GM10266 (cell line): Measurements from ENCODE around the gene LRRC57.
"Not testable (repeated sequence)": the region's sequence is repeated elsewhere in the genome, so short reads cannot be mapped to it uniquely, and the experiment has no call there.

ENCODE experiments used
- DNase-seq: peaks from one replicate; pipeline ENCODE4 v3.0.0; 2012; ENCODE audit errors: extremely low spot score
- TF ChIP-seq, protein P1 (sequence below): IDR thresholded peaks from 2 replicates; pipeline ENCODE4 v1.5.1; 2012; ENCODE audit warnings: mild to moderate bottlenecking, low read depth; ENCODE audit not compliant: control insufficient read depth, insufficient read depth; ENCODE audit errors: missing control alignments

Gene LRRC57

DNA sequence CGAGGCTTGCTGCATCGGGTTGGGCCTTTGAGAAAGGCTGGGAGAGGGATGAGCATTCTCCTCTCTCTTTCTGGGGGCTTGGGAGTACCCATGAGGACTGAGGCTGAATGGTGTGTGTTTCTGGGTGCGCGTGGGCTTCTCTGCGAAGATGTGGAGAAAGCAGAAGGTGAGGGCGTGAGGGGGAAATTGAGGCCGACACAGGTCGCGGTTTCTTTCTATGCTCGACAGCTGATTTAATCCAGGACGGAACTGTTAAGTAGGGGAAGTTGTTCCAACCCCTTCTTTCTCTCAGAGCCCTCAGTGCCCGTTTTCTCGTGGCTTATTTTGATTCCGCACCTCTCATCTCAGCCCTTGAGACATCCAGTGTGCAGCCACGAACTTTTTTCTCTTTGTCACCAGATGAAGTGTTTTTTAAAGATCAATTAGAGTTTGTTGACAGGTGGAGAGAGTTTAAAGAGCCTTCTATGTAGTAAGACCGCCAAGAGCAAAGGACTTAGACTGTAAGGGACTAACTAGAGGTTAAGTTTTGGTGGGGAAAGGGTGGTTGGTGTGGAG, 27.5 kb upstream of the LRRC57 start:
- DNase-seq: no peak
- TF ChIP-seq, protein P1, sequence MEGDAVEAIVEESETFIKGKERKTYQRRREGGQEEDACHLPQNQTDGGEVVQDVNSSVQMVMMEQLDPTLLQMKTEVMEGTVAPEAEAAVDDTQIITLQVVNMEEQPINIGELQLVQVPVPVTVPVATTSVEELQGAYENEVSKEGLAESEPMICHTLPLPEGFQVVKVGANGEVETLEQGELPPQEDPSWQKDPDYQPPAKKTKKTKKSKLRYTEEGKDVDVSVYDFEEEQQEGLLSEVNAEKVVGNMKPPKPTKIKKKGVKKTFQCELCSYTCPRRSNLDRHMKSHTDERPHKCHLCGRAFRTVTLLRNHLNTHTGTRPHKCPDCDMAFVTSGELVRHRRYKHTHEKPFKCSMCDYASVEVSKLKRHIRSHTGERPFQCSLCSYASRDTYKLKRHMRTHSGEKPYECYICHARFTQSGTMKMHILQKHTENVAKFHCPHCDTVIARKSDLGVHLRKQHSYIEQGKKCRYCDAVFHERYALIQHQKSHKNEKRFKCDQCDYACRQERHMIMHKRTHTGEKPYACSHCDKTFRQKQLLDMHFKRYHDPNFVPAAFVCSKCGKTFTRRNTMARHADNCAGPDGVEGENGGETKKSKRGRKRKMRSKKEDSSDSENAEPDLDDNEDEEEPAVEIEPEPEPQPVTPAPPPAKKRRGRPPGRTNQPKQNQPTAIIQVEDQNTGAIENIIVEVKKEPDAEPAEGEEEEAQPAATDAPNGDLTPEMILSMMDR: no peak

DNA sequence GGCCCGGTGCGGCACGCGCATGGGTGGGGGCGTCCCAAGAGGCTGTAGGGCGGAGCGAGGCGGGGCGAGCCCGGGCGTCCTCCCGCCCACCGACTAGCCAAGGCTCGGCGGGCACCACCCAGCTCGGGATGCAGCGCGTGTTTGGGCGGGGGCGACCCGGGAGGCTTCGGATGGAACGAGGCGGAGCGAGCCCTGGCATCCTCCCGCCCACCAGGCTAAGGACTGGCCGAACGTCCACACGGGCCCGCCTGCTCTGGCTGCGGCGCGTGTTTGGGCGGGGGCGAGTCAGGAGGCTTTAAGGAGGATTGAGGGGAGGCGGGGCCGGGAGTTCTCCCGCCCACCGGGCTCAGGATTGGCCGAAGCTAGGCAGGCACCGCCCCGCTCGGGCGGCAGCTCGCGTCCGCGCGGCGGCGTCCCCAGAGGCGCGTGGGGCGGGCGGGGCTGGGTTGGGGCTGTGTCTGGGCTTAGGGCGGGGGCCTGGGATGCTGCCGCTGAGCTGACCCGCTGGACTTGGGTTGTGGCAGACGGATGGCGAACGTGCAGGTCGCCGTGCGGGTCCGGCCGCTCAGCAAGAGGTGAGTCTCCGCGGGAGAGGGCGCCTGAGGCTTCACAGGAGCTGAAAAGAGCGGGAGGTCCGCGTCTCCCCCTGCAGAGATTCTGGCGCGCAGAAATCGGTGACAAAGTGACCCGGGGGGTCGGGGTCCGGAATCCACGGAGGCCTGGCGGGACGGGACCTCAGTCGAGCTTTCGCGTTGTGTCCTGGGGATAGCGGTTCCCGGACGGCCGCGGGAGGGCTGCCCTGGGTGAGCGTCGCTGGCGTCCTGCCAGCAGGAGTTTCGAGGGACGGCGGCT, 26.8 kb upstream of the LRRC57 start, which contains the start of gene STARD9:
Gene STARD9 (plus strand): TSS at position 419 of the 852 bp plus-strand sequence. CDS start 110 bp downstream, at position 529.
- peak; percentile 97 for DNase-seq
- TF ChIP-seq, protein P1: no peak

DNA sequence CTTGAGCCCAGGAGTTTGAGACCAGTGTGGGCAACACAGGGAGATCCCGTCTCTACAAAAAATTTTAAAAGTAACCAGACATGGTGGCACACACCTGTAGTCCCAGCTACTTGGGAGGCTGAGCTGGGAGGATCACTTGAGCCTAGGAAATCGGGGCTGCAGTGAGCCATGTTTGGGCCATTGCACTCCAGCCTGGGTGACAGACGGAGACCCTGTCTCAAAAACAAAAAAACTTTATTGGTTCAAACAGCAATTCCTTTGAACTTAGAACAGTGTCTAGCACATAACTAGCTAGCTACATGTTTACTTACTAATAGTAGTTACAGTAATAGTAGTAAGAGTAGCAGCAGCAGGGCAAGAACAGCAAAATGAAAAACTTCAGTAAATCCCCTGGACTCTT, 10.1 kb upstream of the LRRC57 start:
- no peak for DNase-seq
- TF ChIP-seq, protein P1: no peak

DNA sequence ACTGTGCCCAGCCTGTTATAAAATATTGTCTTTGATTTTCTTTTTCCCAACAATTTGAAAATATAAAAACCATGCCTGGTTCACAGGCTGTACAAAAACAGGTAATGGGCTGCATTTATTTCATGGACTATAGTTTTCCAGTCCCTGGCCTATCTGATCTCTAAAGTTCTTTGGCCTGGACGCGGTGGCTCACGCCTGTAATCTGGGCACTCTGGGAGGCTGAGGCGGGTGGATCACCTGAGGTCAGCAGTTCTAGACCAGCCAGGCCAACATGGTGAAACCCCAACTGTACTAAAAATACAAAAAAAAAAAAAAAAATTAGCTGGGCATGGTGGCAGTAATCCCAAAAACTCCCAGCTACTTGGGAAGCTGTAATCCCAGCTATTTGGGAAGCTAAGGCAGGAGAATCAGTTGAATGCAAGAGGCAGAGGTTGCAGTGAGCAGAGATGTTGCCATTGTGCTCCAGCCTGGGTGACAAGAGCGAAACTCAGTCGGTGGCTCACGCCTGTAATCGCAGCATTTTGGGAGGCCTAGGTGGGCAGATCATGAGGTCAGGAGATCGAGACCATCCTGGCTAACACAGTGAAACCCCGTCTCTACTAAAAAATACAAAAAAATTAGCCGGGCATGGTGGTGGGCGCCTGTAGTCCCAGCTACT, 8.1 kb upstream of the LRRC57 start:
- DNase-seq: not testable (repeated sequence)

DNA sequence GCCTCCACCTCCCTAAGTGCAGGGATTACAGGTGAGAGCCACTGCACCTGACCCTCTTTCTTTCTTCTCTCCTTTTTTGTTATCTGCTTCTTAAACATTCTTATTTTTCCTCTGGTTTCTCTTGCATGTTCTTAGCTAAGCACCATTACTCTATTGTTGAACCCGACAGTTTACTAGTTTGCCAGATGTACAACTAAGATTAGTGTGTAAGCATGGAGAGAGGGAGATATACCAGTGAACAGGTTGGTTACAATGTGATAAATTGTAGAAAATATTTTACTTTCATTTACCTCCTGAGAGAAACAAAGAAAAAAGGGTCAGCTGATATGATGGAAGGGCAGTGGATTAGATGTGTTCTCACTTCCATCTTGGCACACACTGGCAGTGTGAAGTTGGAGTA, 5.0 kb upstream of the LRRC57 start:
- DNase-seq: no peak
- TF ChIP-seq, protein P1: no peak

DNA sequence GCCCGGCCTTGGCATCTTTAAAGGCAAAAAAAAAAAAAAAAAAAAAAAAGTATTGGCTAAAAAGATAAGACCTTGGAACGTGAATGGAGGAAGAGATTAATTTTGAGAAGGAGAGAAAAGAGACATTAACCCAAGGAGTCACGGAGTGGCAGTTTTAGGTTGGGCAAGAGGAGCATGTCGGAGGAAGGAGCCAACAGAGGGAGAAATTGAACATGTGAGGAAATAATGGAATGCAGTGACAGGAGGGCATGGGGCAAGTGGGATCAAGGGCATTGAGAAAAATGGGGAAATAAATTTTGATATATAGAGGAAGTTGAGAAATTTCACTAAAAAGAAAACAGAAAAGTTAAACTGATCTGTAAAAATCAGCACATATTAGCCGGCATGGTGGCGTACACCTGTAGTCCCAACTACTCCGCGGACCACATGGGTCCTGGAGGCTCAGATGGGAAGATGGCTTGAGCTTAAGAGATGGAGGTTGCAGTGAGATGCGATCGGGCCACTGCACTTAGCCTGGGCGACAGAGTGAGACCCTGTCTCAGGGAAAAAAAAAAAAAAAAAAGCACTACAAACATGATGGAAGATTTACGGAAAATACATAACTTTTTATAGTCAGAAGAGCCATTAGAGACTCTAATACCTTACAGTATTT, 1.3 kb upstream of the LRRC57 start:
- TF ChIP-seq, protein P1: no peak
- no peak for DNase-seq

DNA sequence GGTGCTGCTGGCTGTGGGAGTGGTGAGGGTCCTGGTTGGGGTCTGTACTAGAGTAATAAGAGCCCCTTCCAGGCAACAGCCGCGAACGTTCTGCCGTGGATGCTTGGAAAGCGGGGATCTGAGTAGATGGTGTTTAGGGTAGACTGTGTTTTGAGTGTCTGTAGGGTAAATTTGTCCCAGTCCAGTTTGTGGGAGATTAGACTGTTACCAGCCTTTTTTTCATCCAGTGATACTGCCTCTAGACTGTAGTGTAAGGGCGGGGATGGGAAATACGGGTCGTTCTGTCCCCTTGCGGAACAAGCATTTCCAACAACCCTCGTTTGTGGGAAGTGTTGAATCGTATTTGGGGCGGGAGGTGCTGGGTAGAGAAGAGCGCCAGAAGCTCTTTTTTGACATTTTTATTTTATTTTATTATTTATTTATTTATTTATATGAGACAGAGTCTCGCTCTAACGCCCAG, 469 bp upstream of the LRRC57 start:
- DNase-seq: peak; percentile 27
- TF ChIP-seq, protein P1: no peak
